Liver (tissue), 9 donors: ENCODE results near the gene DIPK2A. TPM values are rescaled to one million over a fixed set of nuclear protein-coding genes. Genes with fewer than 3 reads are reported as not detected.

Experiments used
- DNase-seq: peaks from one replicate; pipeline ENCODE4 v3.0.0-alpha.2; 2017; ENCODE audit warnings: low spot score
- H3K27ac ChIP-seq, 2 donors: one replicate each; pipeline ENCODE4 v1.7.0; 2013; ENCODE audit warnings: inconsistent platforms in 2 of 2, low read length in 2 of 2, control low read depth in 1 of 2, low read depth in 1 of 2, mild to moderate bottlenecking in 1 of 2
- H3K27me3 ChIP-seq, 4 donors: one replicate each; pipeline versions ENCODE4 v1.6.1 to v1.7.0; 2013; ENCODE audit warnings: low read length in 3 of 4, inconsistent platforms in 1 of 4, mild to moderate bottlenecking in 1 of 4, moderate library complexity in 1 of 4; ENCODE audit not compliant: control insufficient read depth in 4 of 4, insufficient read depth in 4 of 4
- H3K36me3 ChIP-seq, 4 donors: one replicate each; pipeline versions ENCODE4 v1.6.1 to v1.7.0; 2013; ENCODE audit warnings: low read length in 3 of 4, mild to moderate bottlenecking in 3 of 4, low read depth in 1 of 4, moderate library complexity in 1 of 4; ENCODE audit not compliant: control insufficient read depth in 4 of 4, insufficient read depth in 3 of 4
- H3K4me1 ChIP-seq, 4 donors: one replicate each; pipeline versions ENCODE4 v1.6.1 to v1.7.0; 2013; ENCODE audit warnings: low read length in 3 of 4, mild to moderate bottlenecking in 3 of 4, moderate library complexity in 1 of 4; ENCODE audit not compliant: control insufficient read depth in 4 of 4, insufficient read depth in 4 of 4
- H3K4me3 ChIP-seq, 3 donors: one replicate each; pipeline versions ENCODE4 v1.6.1 to v1.7.0; 2013; ENCODE audit warnings: low read length in 3 of 3, control low read depth in 1 of 3, low read depth in 1 of 3, mild to moderate bottlenecking in 1 of 3
- H3K9ac ChIP-seq, 2 donors: one replicate each; pipeline ENCODE4 v1.7.0; 2013; ENCODE audit warnings: low read length in 2 of 2, mild to moderate bottlenecking in 2 of 2, moderate library complexity in 2 of 2, control low read depth in 1 of 2, low read depth in 1 of 2
- H3K9me3 ChIP-seq, 4 donors: one replicate each; pipeline versions ENCODE4 v1.6.1 to v1.7.0; 2013; ENCODE audit warnings: low read length in 3 of 4; ENCODE audit not compliant: control insufficient read depth in 4 of 4
- ATF3 ChIP-seq: IDR thresholded peaks from 2 replicates; pipeline ENCODE4 v1.6.1; 2016; ENCODE audit warnings: antibody characterized with exemption
- CTCF ChIP-seq: fragments of 150-350 bp; IDR thresholded peaks from 2 replicates; pipeline ENCODE4 v1.5.1; 2017; ENCODE audit warnings: improper control_type of control experiment, low read depth, low read length; ENCODE audit not compliant: missing input control
- EGR1 ChIP-seq, 2 donors: IDR thresholded peaks; 2 replicates each; pipeline ENCODE4 v1.6.1; 2016 to 2018; ENCODE audit warnings: antibody characterized with exemption in 2 of 2, low read depth in 2 of 2
- FOXA1 ChIP-seq: IDR thresholded peaks from 2 replicates; pipeline ENCODE4 v1.6.1; 2016; ENCODE audit warnings: antibody characterized with exemption
- FOXA2 ChIP-seq: IDR thresholded peaks from 2 replicates; pipeline ENCODE4 v1.6.1; 2016; ENCODE audit warnings: antibody characterized with exemption
- GABPA ChIP-seq, 2 donors: IDR thresholded peaks in 1 of 2; conservative IDR thresholded peaks in 1 of 2; 2 replicates each; pipeline ENCODE4 v1.6.1; 2016; ENCODE audit warnings: antibody characterized with exemption in 2 of 2, mild to moderate bottlenecking in 1 of 2, moderate library complexity in 1 of 2
- HNF4A ChIP-seq, 2 donors: conservative IDR thresholded peaks; 2 replicates each; pipeline ENCODE4 v1.6.1; 2016; ENCODE audit warnings: antibody characterized with exemption in 2 of 2, mild to moderate bottlenecking in 2 of 2
- HNF4G ChIP-seq: IDR thresholded peaks from 2 replicates; pipeline ENCODE4 v1.6.1; 2016; ENCODE audit warnings: antibody characterized with exemption
- JUND ChIP-seq, 2 donors: IDR thresholded peaks; 2 replicates each; pipeline ENCODE4 v1.6.1; 2016; ENCODE audit warnings: antibody characterized with exemption in 2 of 2
- MAX ChIP-seq: IDR thresholded peaks from 2 replicates; pipeline ENCODE4 v1.6.1; 2016; ENCODE audit warnings: antibody characterized with exemption
- NR2F2 ChIP-seq: IDR thresholded peaks from 2 replicates; pipeline ENCODE4 v1.6.1; 2016; ENCODE audit warnings: antibody characterized with exemption
- RAD21 ChIP-seq, 2 donors: IDR thresholded peaks; 2 replicates each; pipeline ENCODE4 v1.6.1; 2016; ENCODE audit warnings: antibody characterized with exemption in 2 of 2, mild to moderate bottlenecking in 2 of 2
- TAF1 ChIP-seq: conservative IDR thresholded peaks from 2 replicates; pipeline ENCODE4 v1.6.1; 2016; ENCODE audit warnings: antibody characterized with exemption, mild to moderate bottlenecking
- YY1 ChIP-seq: IDR thresholded peaks from 2 replicates; pipeline ENCODE4 v1.6.1; 2016; ENCODE audit warnings: antibody characterized with exemption, mild to moderate bottlenecking
- ZBTB33 ChIP-seq: IDR thresholded peaks from 2 replicates; pipeline ENCODE4 v1.6.1; 2016; ENCODE audit warnings: antibody characterized with exemption
- WGBS: extraction: QIAGEN DNeasy Blood & Tissue Kit; methylation state at CpG from one replicate; pipeline ENCODE4 v1.1.7; 2013; 5-methylcytosine and 5-hydroxymethylcytosine counted together
- polyA plus RNA-seq, 2 donors: library from polyadenylated mRNA; stranded (reverse) in 1 of 2; unstranded in 1 of 2; fragments of 200-250 nt in 1 of 2; fragments of >200 nt in 1 of 2; fragmentation: Nextera tagmentation in 1 of 2; extraction: Ambion mirVana in 1 of 2; gene quantifications; one replicate each; pipeline versions ENCODE4 v1.2.1 to v1.2.3, GENCODE V29; 2013 to 2015
- total RNA-seq, 2 donors: library from RNA; depleted of rRNA; stranded (reverse); fragments of >200 nt; gene quantifications; one replicate each; pipeline ENCODE4 v1.2.3, GENCODE V29; 2014
- TF ChIP-seq, protein P1 (sequence below): IDR thresholded peaks from 2 replicates; pipeline ENCODE4 v1.6.1; 2016; ENCODE audit warnings: antibody characterized with exemption, mild to moderate bottlenecking
- donor health status: healthy.
- donor health status: healthy.
- donor health status: healthy.
- donor health status: healthy.
- donor health status: healthy.

The DIPK2A gene
- total and polyA plus RNA-seq, 4 donors = 4.6 to 81.1 (median 23.4) TPM

DNA sequence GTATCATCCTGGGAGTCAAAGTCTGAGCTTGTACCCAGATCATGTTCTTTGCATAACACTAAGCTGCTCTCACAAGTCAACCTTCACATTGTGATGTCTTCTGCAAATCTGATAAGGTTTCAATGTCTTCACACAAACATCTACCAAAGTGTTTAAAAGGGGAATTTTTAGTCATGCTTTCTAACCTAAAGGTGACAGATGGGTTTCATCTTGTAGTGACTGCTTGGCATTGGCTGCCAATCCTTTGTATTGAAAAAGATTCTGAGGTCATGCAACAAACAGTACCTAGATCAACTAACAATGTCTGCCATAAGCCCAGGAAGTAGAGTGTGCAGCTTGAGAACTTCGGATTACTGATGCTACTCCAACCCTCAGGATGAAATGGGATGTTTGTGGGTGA lies 43.6 kb upstream of the DIPK2A start:
- H3K4me3 ChIP-seq = no peak overlapping the region
- no peaks in the 10 kb centered on the region for H3K4me1 ChIP-seq
- no peaks in the 10 kb centered on the region for H3K36me3 ChIP-seq
- TF ChIP-seq ZBTB33 (no peak), NR2F2 (no peak), CTCF (no peak), YY1 (no peak), GABPA (IDR thresholded peaks at IDR 0.05 in 1 of 2, conservative IDR thresholded peaks at IDR 0.05 in 1 of 2) (no peak), HNF4A (conservative IDR thresholded peaks at IDR 0.05) (no peak), EGR1 (IDR thresholded peaks at IDR 0.05; ENCODE audit: low read depth in 2 of 2) (no peak), TAF1 (no peak), JUND (IDR thresholded peaks at IDR 0.05) (no peak), HNF4G (no peak)
- TF ChIP-seq, protein P1, sequence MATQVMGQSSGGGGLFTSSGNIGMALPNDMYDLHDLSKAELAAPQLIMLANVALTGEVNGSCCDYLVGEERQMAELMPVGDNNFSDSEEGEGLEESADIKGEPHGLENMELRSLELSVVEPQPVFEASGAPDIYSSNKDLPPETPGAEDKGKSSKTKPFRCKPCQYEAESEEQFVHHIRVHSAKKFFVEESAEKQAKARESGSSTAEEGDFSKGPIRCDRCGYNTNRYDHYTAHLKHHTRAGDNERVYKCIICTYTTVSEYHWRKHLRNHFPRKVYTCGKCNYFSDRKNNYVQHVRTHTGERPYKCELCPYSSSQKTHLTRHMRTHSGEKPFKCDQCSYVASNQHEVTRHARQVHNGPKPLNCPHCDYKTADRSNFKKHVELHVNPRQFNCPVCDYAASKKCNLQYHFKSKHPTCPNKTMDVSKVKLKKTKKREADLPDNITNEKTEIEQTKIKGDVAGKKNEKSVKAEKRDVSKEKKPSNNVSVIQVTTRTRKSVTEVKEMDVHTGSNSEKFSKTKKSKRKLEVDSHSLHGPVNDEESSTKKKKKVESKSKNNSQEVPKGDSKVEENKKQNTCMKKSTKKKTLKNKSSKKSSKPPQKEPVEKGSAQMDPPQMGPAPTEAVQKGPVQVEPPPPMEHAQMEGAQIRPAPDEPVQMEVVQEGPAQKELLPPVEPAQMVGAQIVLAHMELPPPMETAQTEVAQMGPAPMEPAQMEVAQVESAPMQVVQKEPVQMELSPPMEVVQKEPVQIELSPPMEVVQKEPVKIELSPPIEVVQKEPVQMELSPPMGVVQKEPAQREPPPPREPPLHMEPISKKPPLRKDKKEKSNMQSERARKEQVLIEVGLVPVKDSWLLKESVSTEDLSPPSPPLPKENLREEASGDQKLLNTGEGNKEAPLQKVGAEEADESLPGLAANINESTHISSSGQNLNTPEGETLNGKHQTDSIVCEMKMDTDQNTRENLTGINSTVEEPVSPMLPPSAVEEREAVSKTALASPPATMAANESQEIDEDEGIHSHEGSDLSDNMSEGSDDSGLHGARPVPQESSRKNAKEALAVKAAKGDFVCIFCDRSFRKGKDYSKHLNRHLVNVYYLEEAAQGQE = no peak
- no peaks in the 10 kb centered on the region for H3K27me3 ChIP-seq
- H3K27ac ChIP-seq = no peak overlapping the region
- H3K9ac ChIP-seq = no peak overlapping the region
- DNase-seq = no peak
- no peaks in the 10 kb centered on the region for H3K9me3 ChIP-seq
- 82% methylated on average over 1 of the region's 1 CpG for WGBS

DNA sequence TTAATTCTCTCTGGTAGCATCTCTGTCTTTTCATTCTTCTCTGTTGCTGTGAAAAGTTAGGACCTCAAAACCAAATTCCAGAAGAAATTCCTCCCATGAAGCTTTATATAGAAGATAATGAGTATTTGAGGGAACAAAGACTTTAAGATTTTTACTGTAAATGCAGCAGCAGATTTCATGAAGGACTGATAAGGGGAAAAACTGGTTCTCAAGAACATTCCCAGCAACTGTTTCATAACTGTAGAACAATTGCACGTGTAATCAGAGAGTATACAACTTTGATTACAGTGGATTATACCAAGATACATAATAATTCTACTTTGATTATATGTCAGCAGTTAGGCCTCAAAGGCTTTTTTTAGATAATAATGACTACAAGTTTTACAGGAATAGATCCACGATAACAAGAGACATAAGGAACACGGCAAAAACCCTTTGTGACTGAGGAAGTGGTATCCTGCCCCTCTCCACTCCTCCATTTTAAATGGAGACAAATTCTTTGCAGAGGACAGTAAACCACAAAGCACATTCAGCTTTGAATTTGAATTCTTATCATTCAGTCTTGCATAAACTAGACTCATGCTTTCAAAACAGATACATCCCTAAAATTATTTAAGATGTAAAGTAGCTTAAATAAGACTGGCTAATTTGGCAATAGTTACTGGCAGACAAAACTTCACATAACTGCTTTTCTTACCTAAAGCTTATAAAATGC lies 42.9 kb upstream of the DIPK2A start:
- WGBS = 72% methylated on average over 3 of the region's 3 CpGs
- no peak for DNase-seq
- no peak overlapping the region for H3K9ac ChIP-seq
- H3K4me1 ChIP-seq = no peaks in the 10 kb centered on the region
- H3K36me3 ChIP-seq = no peaks in the 10 kb centered on the region
- H3K4me3 ChIP-seq = no peak overlapping the region
- TF ChIP-seq RAD21 (IDR thresholded peaks at IDR 0.05) (no peak), YY1 (no peak), MAX (no peak), FOXA1 (no peak), NR2F2 (no peak), HNF4A (conservative IDR thresholded peaks at IDR 0.05) (no peak), ATF3 (no peak), EGR1 (IDR thresholded peaks at IDR 0.05; ENCODE audit: low read depth in 2 of 2) (no peak), GABPA (IDR thresholded peaks at IDR 0.05 in 1 of 2, conservative IDR thresholded peaks at IDR 0.05 in 1 of 2) (no peak), FOXA2 (no peak), CTCF (no peak)
- TF ChIP-seq, protein P1 = no peak
- no peaks in the 10 kb centered on the region for H3K9me3 ChIP-seq
- H3K27ac ChIP-seq = no peak overlapping the region
- H3K27me3 ChIP-seq = no peaks in the 10 kb centered on the region
